Erythroblast (primary cell): ENCODE data around the gene GLT8D1.

Experiments used
- GATA1 ChIP-seq: IDR thresholded peaks from 2 replicates; pipeline ENCODE4 v1.6.1; 2011; ENCODE audit warnings: low read depth, mild to moderate bottlenecking, control low read depth, low read length, moderate library complexity
- POLR2A ChIP-seq: IDR thresholded peaks from 2 replicates; pipeline ENCODE4 v1.6.1; 2011; ENCODE audit warnings: mild to moderate bottlenecking, low read length

GRCh38 chr3:52694528-52695189, 10.9 kb downstream of the GLT8D1 start:
- TF ChIP-seq POLR2A, result peak; percentile 30
- TF ChIP-seq GATA1, result no peak
